Measurements from ENCODE around the gene WNK1. TPM values are rescaled to one million over a fixed set of nuclear protein-coding genes. Genes with fewer than 3 reads are reported as not detected.

Gene WNK1
- total RNA-seq, 1 donor from 2014 or later = 160 TPM

- Mint-ChIP-seq H3K4me1 (ENCODE audit: unreplicated experiment) (peaks cover 7% of the 10 kb centered on the region), H3K27me3 (ENCODE audit: unreplicated experiment) (peaks cover 1% of the 10 kb centered on the region), H3K9me3 (ENCODE audit: unreplicated experiment) (no peaks in the 10 kb centered on the region), H3K36me3 (ENCODE audit: low read depth, unreplicated experiment) (no peaks in the 10 kb centered on the region), H3K4me3 (ENCODE audit: unreplicated experiment) (no peak overlapping the region), H3K27ac (ENCODE audit: unreplicated experiment) (no peak overlapping the region)
- TF ChIP-seq, protein P1, sequence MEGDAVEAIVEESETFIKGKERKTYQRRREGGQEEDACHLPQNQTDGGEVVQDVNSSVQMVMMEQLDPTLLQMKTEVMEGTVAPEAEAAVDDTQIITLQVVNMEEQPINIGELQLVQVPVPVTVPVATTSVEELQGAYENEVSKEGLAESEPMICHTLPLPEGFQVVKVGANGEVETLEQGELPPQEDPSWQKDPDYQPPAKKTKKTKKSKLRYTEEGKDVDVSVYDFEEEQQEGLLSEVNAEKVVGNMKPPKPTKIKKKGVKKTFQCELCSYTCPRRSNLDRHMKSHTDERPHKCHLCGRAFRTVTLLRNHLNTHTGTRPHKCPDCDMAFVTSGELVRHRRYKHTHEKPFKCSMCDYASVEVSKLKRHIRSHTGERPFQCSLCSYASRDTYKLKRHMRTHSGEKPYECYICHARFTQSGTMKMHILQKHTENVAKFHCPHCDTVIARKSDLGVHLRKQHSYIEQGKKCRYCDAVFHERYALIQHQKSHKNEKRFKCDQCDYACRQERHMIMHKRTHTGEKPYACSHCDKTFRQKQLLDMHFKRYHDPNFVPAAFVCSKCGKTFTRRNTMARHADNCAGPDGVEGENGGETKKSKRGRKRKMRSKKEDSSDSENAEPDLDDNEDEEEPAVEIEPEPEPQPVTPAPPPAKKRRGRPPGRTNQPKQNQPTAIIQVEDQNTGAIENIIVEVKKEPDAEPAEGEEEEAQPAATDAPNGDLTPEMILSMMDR (IDR thresholded peaks at IDR 0.05; ENCODE audit: unreplicated experiment) = no peak
- no peak for DNase-seq (ENCODE audit: low spot score)
Measured at GRCh38 chr12:954741-955140, 202.4 kb downstream of the WNK1 start.

DNA sequence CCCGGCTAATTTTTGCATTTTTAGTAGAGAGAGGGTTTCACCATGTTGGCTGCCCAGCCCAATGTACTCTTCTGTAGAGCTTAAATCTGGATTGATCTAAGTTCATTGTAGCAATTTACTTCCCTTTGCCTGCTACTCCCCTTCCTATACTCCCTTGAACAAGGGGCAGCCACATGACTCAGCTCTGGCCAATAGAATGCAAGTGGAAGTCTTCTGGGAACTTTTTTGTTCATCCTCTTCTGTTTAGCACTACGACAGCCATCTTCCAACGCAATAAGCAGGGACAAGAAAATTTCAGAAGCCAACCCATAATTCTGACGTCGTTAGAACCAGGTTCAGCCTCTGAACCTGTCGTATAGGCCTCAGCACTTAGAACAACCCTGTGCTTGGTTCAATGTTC is 203.6 kb downstream of the WNK1 start:
- no peaks in the 10 kb centered on the region for H3K9me3 Mint-ChIP-seq (ENCODE audit: unreplicated experiment)
- DNase-seq (ENCODE audit: low spot score) = no peak
- H3K4me3 Mint-ChIP-seq (ENCODE audit: unreplicated experiment) = no peak overlapping the region
- H3K27me3 Mint-ChIP-seq (ENCODE audit: unreplicated experiment) = no peaks in the 10 kb centered on the region
- peaks cover 7% of the 10 kb centered on the region for H3K4me1 Mint-ChIP-seq (ENCODE audit: unreplicated experiment)
- TF ChIP-seq, protein P1 (IDR thresholded peaks at IDR 0.05; ENCODE audit: unreplicated experiment) = no peak
- no peak overlapping the region for H3K27ac Mint-ChIP-seq (ENCODE audit: unreplicated experiment)
- no peaks in the 10 kb centered on the region for H3K36me3 Mint-ChIP-seq (ENCODE audit: low read depth, unreplicated experiment)

DNA sequence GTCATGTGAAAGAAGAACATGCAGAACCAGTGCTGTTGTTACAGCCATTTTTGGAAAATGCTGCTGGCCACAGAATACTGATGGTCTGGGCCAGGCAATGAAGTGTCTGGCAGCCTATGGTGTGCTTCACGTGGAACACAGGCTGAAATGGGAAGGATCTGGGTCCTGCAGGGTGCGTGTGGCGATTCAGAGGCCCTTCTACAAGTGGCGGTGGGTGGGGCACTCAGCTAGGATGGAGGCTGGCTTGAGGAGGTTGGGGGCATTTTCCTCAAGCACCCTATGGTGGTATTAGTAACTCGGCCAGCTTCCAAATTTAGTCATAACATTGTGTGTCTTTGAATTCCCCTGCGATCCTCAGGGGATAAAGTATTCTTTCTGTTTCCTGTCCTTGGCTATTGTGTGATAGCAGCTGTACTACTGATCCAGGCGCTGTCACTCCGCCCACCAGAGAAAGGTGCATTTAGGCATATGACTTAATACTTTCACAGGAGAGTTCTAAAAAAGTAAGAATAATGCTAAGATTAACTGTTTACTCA is 206.3 kb downstream of the WNK1 start:
- no peak for DNase-seq (ENCODE audit: low spot score)
- H3K4me3 Mint-ChIP-seq (ENCODE audit: unreplicated experiment) = no peak overlapping the region
- TF ChIP-seq, protein P1 (IDR thresholded peaks at IDR 0.05; ENCODE audit: unreplicated experiment) = no peak
- no peaks in the 10 kb centered on the region for H3K36me3 Mint-ChIP-seq (ENCODE audit: low read depth, unreplicated experiment)
- H3K27ac Mint-ChIP-seq (ENCODE audit: unreplicated experiment) = no peak overlapping the region
- H3K9me3 Mint-ChIP-seq (ENCODE audit: unreplicated experiment) = no peaks in the 10 kb centered on the region
- no peaks in the 10 kb centered on the region for H3K27me3 Mint-ChIP-seq (ENCODE audit: unreplicated experiment)
- peaks cover 7% of the 10 kb centered on the region for H3K4me1 Mint-ChIP-seq (ENCODE audit: unreplicated experiment)

Other genes with a start within 250 kb of the WNK1 start
- 2.3 TPM for gene NINJ2, start 89.1 kb upstream of the WNK1 start, total RNA-seq (ENCODE audit: unreplicated experiment)
- 20.3 TPM for gene RAD52, start 197.1 kb downstream of the WNK1 start, total RNA-seq (ENCODE audit: unreplicated experiment)
- 57.9 TPM for gene ERC1, start 238.6 kb downstream of the WNK1 start, total RNA-seq (ENCODE audit: unreplicated experiment)

Measured in endothelial cell (in vitro differentiated cells).